PC-3 (cell line): ENCODE measurements around the gene TXNDC17. TPM values are rescaled to one million over a fixed set of nuclear protein-coding genes. Genes with fewer than 3 reads are reported as not detected.
"Not testable (repeated sequence)": the region's sequence is repeated elsewhere in the genome, so short reads cannot be mapped to it uniquely, and the experiment has no call there.

ENCODE experiments used
- ATAC-seq: fragments of 200-7000 bp; cut with Tn5 transposase; 2 replicates; pipeline ENCODE4 v1.9.1; 2020; ENCODE audit warnings: mild to moderate bottlenecking, moderate library complexity
- BruUV-seq: library from RNA; stranded (reverse); fragments of 400-500 nt; replicated peaks from 2 replicates; lab custom pipeline; 2021; lab: Mats Ljungman, UMichigan
- CTCF ChIA-PET: fragments of 300-600 bp; sonication (Branson Sonifier 250); formaldehyde crosslinking; loops from one replicate; lab custom pipeline; 2022; ENCODE audit warnings: antibody characterized with exemption; lab: Charles Lee
- POLR2A ChIA-PET: fragments of 300-600 bp; sonication (Branson Sonifier 250); formaldehyde crosslinking; loops from one replicate; lab custom pipeline; 2022; ENCODE audit warnings: antibody characterized with exemption; ENCODE audit not compliant: unreplicated experiment; lab: Charles Lee
- DNase-seq: peaks from one replicate; pipeline ENCODE4 v3.0.0-alpha.2; 2015
- H2AFZ ChIP-seq: fragments of 300-600 bp; sonication (generic); 2 replicates; pipeline ENCODE4 v1.6.0; 2016; ENCODE audit warnings: antibody characterized with exemption, low read length
- H3F3A ChIP-seq: fragments of 300-600 bp; sonication (generic); one replicate; pipeline ENCODE4 v1.6.0; 2017; ENCODE audit warnings: antibody characterized with exemption, low read length, control low read depth, mild to moderate bottlenecking; ENCODE audit not compliant: unreplicated experiment
- H3K27ac ChIP-seq: fragments of 300-600 bp; sonication (generic); 2 replicates; pipeline ENCODE4 v1.5.1; 2016; ENCODE audit warnings: mild to moderate bottlenecking, low read length
- H3K27me3 ChIP-seq: fragments of 300-600 bp; sonication (generic); 2 replicates; pipeline ENCODE4 v1.6.1; 2016; ENCODE audit warnings: low read length, mixed read lengths
- H3K36me3 ChIP-seq: fragments of 300-600 bp; sonication (generic); 2 replicates; pipeline ENCODE4 v1.6.1; 2016; ENCODE audit warnings: low read depth, mixed run types, low read length, mixed read lengths
- H3K4me1 ChIP-seq: fragments of 300-600 bp; sonication (generic); 2 replicates; pipeline ENCODE4 v1.5.1; 2016; ENCODE audit warnings: low read length; ENCODE audit not compliant: insufficient read depth
- H3K4me2 ChIP-seq: fragments of 300-600 bp; sonication (generic); 2 replicates; pipeline ENCODE4 v1.6.0; 2016; ENCODE audit warnings: low read length
- H3K4me3 ChIP-seq: fragments of 300-600 bp; sonication (generic); 2 replicates; pipeline ENCODE4 v1.5.1; 2016; ENCODE audit warnings: mild to moderate bottlenecking, low read length, mixed read lengths
- H3K79me2 ChIP-seq: fragments of 300-600 bp; sonication (generic); 2 replicates; pipeline ENCODE4 v1.6.1; 2017; ENCODE audit warnings: low read length, mixed read lengths
- H3K9ac ChIP-seq: fragments of 300-600 bp; sonication (generic); 2 replicates; pipeline ENCODE4 v1.6.0; 2016; ENCODE audit warnings: mild to moderate bottlenecking, low read length
- H3K9me2 ChIP-seq: fragments of 300-600 bp; sonication (generic); replicated peaks from 2 replicates; pipeline ENCODE4 v1.6.1; 2016; ENCODE audit warnings: mixed run types, low read length, mixed read lengths
- H3K9me3 ChIP-seq: fragments of 300-600 bp; sonication (generic); 2 replicates; pipeline ENCODE4 v1.6.1; 2016; ENCODE audit warnings: low read length, mixed read lengths
- H4K20me1 ChIP-seq: fragments of 300-600 bp; sonication (generic); 2 replicates; pipeline ENCODE4 v1.6.1; 2016; ENCODE audit warnings: low read length, mixed read lengths
- CTCF ChIP-seq: fragments of 300-600 bp; sonication (generic); conservative IDR thresholded peaks from 2 replicates; pipeline ENCODE4 v1.5.1; 2017; ENCODE audit warnings: antibody characterized with exemption, low read depth, mild to moderate bottlenecking, low read length
- EZH2 ChIP-seq: fragments of 300-600 bp; sonication (generic); IDR thresholded peaks from one replicate; pipeline ENCODE4 v1.6.1; 2017; ENCODE audit warnings: antibody characterized with exemption, mild to moderate bottlenecking, low read length; ENCODE audit not compliant: unreplicated experiment
- EZH2phosphoT487 ChIP-seq: fragments of 300-600 bp; sonication (generic); IDR thresholded peaks from 2 replicates; pipeline ENCODE4 v1.6.1; 2018; ENCODE audit warnings: mild to moderate bottlenecking, antibody characterized with exemption, low read length, borderline replicate concordance
- intact Hi-C: fragments of 100-400 bp; cut with micrococcal nuclease; formaldehyde crosslinking; loops from 2 replicates; pipeline ENCODE4 v1.9.0; 2023
- total RNA-seq: library from RNA; depleted of rRNA; stranded (reverse); fragments of >200 nt; gene quantifications from 2 replicates; pipeline ENCODE4 v1.2.3, GENCODE V29; 2014

The TXNDC17 gene
- total RNA-seq, 1 experiment from 2014 or later = 248 TPM

GRCh38 chr17:6592173-6592572 lies 48.7 kb upstream of the TXNDC17 start:
- no peak for TF ChIP-seq EZH2
- TF ChIP-seq EZH2phosphoT487 = no peak
- TF ChIP-seq CTCF = no peak
- H2AFZ ChIP-seq = no peak overlapping the region
- intact Hi-C loops = no loop called here
- ChIA-PET CTCF (no interaction called here), POLR2A (no interaction called here)
- H3K9me2 ChIP-seq = no peaks in the 10 kb centered on the region
- H3K4me2 ChIP-seq = peak overlapping the region; percentile 47
- no peaks in the 10 kb centered on the region for H3K79me2 ChIP-seq
- peaks cover 20% of the 10 kb centered on the region for H3K4me1 ChIP-seq
- no peaks in the 10 kb centered on the region for H3K27me3 ChIP-seq
- DNase-seq (peak; percentile 54), ATAC-seq (peak; percentile 37)
- no peaks in the 10 kb centered on the region for H3F3A ChIP-seq
- no peak overlapping the region; the same call in 1 of the 2 replicates for H3K9ac ChIP-seq
- no peaks in the 10 kb centered on the region for H3K9me3 ChIP-seq
- H3K4me3 ChIP-seq = no peak overlapping the region
- H4K20me1 ChIP-seq = no peaks in the 10 kb centered on the region
- no TSS peak for BruUV-seq
- peaks cover 14% of the 10 kb centered on the region for H3K36me3 ChIP-seq
- H3K27ac ChIP-seq = peak overlapping the region; percentile 80

GRCh38 chr17:6593371-6593770 lies 47.5 kb upstream of the TXNDC17 start:
- Histone ChIP-seq H3K4me1 (peaks cover 20% of the 10 kb centered on the region), H3K36me3 (peaks cover 14% of the 10 kb centered on the region)
- H3K9me3 ChIP-seq, H3K4me3 ChIP-seq, H3K4me2 ChIP-seq, H3K9me2 ChIP-seq, H3K79me2 ChIP-seq, CTCF ChIA-PET, intact Hi-C loops, H3K27ac ChIP-seq, H3F3A ChIP-seq, BruUV-seq, H3K9ac ChIP-seq, H3K27me3 ChIP-seq, DNase-seq, ATAC-seq, H4K20me1 ChIP-seq, POLR2A ChIA-PET, H2AFZ ChIP-seq: not testable (repeated sequence)

- no peaks in the 10 kb centered on the region for H3K27me3 ChIP-seq
- no peaks in the 10 kb centered on the region for H3K9me2 ChIP-seq
- TF ChIP-seq CTCF = no peak
- no peaks in the 10 kb centered on the region for H3K9me3 ChIP-seq
- H3K4me2 ChIP-seq = no peak overlapping the region
- no peak overlapping the region for H3K4me3 ChIP-seq
- DNase-seq (no peak), ATAC-seq (no peak)
- H3K36me3 ChIP-seq = peaks cover 17% of the 10 kb centered on the region
- no peak overlapping the region for H3K27ac ChIP-seq
- H3F3A ChIP-seq = no peaks in the 10 kb centered on the region
- no peaks in the 10 kb centered on the region for H3K79me2 ChIP-seq
- H4K20me1 ChIP-seq = no peaks in the 10 kb centered on the region
- no peak overlapping the region for H2AFZ ChIP-seq
- POLR2A ChIA-PET = no interaction called here
- no TSS peak for BruUV-seq
- CTCF ChIA-PET = no interaction called here
- H3K9ac ChIP-seq = no peak overlapping the region
- peaks cover 18% of the 10 kb centered on the region for H3K4me1 ChIP-seq
- intact Hi-C loops = no loop called here
Observed at GRCh38 chr17:6596081-6596480, 44.8 kb upstream of the TXNDC17 start.
